ENCODE results near the gene SPDYE2B.
"Not testable (repeated sequence)": the region's sequence is repeated elsewhere in the genome, so short reads cannot be mapped to it uniquely, and the experiment has no call there.

Gene SPDYE2B

DNA sequence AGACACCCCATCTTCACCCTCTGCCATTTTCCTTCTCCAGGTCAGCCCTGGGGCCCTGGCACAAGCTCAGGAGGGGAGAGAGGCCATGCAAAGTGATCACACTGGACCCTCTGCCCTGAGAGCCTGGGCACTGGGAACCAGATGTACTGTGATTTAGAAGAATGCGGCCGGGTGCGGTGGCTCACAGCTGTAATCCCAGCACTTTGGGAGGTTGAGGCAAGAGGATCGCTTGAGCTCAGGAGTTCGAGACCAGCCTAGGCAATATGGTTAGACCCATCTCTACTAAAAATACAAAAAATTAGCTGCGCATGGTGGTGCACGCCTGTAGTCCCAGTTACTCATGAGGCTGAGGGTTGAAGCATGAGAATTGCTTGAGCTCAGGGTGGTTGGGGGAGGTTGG is 2.3 kb upstream of the SPDYE2B start:
- DNase-seq: not testable (repeated sequence)

DNA sequence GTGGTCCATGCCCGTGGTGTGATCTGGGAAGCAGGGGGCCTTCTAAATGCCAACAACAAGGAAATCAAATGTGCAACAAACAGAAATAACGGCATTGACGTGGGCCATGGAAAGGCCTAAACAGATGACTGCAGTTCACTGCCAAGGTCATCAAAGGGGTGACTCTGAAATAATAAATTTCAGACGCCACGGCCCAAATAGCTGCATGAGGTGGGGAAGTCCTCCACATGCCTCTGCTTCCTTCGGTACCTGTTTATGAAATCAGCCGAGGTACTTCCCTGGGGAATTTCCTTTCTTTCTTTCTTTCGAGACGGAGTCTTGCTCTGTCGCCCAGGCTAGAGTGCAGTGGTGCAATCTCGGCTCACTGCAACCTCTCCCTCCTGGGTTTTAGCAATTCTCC is 14.6 kb downstream of the SPDYE2B start:
- DNase-seq: not testable (repeated sequence)

DNA sequence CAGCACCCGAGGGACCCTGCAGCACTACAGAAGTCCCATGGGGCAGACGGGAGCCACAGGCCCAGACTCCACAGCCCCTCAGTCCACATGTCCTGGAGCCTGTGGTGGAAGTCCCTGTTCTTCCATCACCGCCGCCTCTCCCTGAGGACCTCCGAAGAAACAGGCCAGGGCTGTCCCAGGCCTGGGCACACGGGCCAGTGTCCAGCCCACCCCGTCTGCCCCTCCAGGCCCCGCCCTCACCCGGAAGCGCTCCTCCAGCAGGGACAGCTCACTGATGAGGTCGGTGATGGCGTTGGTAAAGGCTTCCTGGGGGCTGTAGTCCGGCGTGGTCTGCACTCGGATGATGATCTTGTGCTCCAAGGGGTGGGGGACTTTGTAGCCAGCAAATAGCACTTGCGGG is 16.7 kb downstream of the SPDYE2B start:
- not testable (repeated sequence) for DNase-seq

DNA sequence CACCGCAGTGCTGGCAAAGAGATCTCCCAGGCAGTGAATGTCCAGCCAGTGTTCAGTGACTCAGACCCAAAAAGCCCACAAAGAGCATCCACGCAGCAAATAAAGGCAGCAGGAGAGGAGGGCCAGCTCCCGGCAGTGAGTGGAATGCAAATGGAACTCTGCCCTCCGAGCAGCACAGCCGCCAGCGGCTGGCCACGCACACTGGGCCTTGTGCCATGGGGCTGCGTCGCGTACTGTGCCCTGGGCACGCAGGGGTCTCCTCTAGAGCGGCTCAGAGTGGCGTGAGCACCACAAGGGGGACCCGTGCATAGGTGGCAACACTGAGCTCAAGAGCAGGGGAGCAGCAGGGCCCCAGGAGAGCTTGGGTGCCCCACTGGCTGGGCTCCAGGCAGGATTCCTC is 17.4 kb downstream of the SPDYE2B start:
- DNase-seq: not testable (repeated sequence)

DNA sequence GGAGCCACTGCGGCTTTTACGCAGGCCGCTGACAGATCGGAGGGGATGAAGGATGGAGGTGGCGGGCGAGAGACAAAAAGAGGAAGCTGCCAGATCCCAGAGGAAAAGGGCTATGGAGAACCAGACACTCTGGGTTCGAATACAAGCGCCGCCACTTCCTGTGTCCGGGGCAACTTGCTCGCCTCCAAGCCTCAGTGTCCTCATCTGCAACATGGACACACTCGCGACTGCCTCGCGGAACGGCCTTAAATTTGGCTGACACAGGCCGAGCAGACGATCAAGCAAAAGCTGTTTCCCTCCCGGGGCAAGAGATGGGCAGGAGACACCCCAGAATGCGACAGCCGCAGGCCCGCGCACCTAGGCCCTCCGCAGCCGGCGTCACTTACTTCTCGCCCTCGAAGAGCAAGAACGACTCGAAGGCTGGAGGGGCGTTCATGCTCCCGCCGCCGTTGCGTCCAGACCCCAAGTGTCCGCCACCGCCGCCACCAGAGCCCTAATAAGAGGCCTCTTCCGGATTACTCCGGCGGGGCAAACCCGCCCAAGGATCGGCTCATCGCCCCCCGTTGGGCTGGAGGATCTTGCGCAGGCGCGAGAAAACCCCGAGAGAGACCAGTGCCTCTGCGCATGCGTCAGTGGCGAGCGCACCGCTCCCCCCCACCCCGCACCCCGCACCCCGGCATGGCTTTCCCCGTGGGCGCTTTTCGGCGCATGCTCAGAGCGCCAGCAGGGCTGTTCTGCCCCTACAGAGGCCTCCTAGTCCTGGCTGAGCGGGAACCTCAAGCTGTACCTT is 21.2 kb downstream of the SPDYE2B start, which contains the start of gene POLR2J2:
TSS of gene POLR2J2 (minus strand) at position 498 of the 790 bp plus-strand sequence. CDS start at position 436, 62 bp downstream.
- not testable (repeated sequence) for DNase-seq

DNA sequence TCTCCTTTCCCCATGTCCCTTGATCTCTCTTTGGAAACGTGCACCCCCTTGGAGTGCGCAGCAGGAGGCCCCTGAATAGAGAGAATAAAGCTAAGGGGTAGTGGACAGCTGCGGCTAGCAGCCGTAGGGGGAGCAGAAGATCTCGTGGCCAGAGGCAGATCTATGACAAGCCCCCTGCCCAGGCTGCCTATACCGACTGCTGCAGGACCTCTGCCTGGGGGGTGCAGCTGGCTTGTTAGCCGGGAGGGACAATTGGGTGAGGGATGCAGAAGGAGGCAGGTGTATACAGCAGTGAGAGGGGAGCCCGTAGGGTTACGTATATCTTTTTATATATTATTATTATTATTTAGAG is 21.8 kb downstream of the SPDYE2B start:
- not testable (repeated sequence) for DNase-seq

DNA sequence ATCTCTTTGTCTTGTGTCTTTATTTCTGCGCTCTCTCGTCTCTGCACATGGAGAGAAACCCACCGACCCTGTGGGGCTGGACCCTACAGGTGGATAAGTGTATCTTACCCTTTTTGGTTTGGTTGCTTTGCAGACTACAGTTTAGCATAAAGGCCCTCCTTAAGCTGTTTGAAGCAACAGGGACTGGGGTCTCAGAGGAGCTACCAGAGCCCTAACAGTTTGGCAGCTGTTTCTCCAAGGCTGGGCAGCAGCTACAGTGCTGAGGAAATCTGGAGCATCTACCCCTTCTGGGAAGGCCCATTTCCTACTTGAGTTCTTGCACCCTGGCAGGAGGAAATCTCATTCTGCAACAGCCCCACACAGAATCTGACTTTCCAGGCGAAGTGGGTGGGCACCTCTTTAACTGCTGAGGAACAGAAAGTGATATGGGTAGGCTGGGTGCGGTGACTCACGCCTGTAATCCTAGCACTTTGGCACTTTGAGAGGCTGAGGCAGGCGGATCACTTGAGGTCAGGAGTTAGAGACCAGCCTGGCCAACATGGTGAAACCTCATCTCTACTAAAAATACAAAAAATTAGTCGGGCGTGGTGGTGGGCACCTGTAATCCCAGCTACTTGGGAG is 23.4 kb downstream of the SPDYE2B start:
- DNase-seq: not testable (repeated sequence)

DNA sequence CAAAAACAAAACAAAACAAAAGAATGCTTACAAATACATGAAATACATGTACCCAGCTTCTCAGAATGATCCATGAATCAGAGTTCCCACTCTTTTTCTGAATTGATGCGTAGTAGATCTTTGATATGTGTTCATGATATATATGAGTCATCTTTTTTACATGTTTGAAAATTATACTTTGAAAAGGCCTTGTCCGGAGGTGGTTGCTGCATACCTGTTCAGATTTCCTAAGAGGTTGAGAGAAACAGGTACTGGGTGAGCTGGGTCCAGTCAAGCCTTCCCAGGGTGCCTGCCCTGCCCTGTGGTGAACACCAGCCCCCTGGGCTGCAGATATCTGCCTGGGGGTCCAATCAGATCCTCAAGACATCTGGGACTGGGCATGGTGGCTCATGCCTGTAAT is 25.4 kb downstream of the SPDYE2B start:
- not testable (repeated sequence) for DNase-seq

DNA sequence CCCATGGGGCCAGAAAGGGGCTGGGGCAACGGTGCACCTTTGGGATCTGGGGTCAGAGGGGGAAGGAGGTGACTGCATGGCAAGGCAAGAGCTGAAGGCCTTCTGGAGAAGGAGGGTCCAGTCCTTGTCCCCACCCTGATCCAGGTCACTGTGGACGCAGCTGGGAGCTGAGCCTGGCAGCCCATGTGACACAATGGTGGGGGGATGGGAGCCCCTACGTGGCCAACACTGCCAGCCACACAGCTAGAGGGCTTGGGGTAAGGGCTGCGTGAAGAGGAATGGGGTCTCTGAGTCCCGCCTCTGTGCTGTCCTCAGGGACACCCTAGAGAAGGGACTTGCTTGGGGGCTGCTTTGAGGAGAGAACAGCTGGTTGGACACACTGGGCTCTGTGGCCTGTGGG is 30.7 kb downstream of the SPDYE2B start:
- DNase-seq: not testable (repeated sequence)

DNA sequence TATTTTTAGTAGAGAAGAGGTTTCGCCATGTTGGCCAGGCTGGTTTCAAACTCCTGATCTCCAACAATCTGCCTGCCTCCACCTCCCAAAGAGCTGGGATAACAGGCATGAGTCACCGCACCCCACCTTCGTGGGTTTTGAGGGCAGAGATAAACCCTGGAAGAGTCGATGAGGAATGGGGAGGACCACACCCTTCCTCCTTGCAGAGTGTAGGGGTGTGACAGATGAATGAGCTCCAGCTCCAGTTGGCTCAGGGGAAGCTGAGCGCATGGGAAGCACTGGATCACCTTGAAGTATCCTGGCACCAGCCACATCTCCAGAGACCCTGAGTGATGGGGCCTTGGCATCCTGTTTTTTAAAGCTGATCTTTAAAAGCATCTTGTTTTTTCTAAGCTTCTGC is 32.4 kb downstream of the SPDYE2B start:
- not testable (repeated sequence) for DNase-seq

DNA sequence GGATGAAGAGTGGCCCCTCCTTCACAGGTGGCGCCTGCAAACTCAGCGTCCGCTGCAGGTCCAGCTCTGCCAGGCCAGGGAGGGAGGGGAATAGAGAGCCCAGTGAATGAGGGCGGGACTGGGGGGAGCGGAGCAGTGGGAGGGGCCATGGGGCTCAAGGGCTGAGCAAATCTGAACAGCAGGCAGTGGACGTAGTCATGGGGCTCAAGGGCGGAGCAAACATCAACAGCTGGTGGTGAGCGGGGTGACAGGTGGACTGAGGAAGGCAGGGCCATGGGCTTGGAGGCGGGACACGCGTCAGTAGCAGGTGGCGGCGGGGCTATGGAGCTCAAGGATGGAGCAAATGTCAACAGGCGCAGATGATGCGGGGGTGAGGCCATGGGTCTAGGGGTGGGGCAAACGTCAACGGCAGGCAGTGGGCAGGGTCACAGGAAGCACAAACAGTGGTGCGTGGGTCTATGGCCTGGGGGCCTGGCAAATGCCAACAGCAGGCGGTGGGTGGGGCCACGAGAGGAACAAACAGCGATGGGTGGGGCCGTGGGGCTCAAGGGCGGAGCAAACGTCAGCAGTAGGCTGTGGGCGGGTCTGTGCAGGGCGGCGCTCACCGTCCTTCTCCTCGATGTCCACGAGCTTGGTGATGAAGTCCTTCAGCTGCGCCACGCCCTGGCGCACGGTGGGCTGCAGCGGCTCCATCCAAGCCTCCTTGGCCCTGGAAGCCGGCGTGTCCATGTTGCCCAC is 38.3 kb downstream of the SPDYE2B start:
- DNase-seq: not testable (repeated sequence)

DNA sequence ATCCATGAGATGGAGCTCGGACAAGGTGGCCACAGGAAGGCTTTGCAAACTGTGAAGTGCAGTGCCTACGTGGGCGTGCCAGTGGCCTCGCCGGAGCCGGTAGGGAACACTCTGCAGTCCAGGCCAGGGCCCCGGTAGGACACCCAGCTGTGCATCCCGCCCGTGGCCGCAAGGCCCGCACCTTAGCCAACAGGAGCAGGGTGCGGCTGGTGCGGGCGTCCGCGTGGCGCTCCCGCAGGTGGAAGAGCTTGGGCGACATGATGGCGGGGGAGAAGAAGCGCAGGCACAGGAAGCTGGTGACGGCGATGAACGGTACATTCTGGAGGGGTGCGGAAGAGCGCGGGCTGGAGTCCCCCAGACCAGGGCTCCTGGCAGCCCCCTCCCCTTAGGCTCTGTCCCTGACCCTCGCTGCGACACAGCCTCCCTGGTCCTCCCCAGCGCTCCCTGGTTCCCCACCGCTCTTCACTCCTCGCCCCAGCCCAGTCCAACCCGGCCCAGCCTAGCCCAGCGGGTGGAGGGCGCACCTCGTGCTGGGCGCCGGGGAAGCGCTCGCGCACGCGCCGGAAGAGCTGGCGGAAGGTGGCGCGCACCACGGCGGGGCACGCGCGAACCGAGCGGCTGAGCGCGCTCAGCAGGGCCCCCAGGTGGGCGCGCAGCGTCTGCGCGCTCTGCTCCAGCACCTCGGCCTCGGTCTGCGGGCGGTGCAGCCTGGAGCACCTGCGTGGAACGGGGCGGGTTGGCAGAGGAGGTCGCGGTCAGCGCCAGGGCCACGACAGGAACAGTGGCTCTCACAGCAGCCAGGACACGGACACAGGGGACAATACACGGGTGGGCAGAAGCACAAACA is 39.5 kb downstream of the SPDYE2B start:
- not testable (repeated sequence) for DNase-seq

DNA sequence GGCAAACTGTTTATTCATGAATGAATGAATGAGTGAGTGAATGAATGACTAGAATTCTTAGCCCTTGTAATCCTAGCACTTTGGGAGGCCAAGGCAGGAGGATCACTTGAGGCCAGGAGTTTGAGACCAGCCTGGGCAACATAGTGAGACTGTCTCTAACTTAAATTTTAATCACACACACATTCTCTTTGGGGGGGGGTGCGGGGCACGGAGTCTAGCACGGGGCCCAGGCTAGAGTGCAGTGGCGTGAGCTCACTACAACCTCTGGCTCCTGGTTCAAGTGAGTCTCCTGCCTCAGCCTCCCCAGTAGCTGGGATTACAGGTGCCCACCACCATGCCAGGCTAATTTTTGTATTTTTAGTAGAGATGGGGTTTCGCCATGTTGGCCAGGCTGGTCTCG is 40.5 kb downstream of the SPDYE2B start:
- not testable (repeated sequence) for DNase-seq

DNA sequence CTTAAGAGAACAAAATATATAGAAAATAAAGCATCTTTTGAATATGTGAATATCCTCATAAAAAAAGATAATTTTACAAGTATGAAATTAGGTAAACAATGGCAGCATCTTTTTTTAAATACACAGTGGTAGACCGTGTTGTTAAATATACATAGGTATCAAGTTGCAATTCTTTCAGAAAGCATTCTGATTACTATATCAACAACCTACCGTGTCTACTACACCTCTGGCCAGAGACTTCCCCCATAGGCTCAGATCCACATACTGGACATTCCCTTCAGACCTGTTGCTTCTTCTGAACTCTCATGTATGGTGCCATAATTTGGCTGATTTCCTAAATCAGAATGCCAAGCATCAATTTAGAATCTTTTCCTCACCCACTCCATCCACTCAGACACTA is 43.9 kb downstream of the SPDYE2B start:
- not testable (repeated sequence) for DNase-seq

DNA sequence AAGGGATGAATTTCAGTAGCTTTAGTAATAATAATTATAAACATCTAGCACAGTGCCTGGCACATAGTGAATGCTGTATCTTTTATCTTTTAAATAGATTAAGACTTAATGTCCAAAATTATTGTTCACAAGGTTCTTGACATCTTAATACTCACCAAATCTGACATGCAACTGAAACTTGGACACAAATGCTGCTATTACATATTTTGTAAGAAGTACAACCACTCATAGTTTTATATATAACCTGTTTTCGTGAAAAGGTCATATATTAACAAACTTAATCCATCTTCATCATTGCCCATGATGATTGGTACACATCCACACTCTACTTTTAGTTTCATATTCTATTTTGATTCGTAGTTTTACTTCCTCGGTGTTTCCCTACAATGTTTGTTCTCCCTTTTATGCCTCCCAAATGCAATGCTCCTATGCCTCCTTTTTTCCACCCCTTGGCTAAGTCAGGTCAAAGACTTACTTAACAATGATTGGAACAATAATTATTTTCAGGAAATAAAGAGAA is 45.0 kb downstream of the SPDYE2B start:
- not testable (repeated sequence) for DNase-seq

DNA sequence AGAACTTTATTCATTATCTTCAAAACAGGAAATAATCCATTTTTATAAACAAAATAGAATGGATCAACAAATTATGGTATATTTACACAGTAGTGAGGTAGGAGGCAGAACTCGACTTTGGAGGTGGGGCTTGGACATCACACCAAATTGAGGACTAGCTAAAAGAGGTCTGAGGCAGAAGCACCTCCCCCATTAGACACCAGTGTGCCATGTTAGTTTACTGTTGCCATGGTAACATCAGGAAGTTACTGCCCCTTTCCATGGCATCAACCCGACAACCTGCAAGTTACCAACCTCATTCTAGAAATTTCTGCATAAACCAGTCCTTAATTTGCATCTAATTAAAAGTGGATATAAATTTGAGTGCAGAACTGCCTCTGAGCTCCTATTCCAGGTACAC is 45.9 kb downstream of the SPDYE2B start:
- not testable (repeated sequence) for DNase-seq

DNA sequence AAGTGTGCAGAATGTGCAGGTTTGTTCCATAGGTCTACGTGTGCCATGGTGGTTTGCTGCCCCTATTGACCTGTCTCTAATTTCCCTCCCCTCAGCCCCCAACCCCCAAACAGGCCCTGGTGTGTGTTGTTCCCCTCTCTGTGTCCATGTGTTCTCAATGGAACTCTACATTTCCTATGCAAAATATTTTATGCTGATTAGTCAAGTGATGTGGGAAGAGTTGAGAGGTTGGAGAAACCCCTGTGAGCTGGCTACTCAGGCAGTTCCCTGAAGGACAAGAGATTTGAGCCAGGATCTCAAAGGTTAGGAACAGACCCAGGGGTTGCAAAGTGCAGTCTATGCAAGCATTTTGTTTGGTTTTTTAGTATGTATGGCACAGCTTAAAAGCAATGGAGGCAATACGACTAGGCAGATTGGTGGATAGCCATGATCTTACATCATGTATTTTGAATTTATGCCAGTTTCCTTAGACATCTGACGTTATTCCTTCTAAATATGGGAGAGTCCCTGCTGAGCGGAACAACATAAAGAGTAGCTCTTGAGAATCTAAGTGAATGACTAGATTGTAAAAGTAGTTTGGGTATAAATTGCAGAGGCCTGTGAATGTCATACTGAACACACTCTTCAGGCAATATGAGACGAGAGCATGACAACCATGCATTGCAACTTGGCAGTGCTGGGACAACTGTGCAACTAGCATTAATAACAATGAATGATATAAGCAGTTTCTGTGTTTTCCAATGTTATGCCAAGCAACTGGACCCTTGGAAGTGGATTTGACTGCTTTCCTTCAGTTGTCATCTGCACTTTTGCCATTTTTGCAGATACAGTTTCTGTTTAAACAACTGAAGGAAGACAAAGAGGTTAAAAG is 47.8 kb downstream of the SPDYE2B start:
- DNase-seq: not testable (repeated sequence)

DNA sequence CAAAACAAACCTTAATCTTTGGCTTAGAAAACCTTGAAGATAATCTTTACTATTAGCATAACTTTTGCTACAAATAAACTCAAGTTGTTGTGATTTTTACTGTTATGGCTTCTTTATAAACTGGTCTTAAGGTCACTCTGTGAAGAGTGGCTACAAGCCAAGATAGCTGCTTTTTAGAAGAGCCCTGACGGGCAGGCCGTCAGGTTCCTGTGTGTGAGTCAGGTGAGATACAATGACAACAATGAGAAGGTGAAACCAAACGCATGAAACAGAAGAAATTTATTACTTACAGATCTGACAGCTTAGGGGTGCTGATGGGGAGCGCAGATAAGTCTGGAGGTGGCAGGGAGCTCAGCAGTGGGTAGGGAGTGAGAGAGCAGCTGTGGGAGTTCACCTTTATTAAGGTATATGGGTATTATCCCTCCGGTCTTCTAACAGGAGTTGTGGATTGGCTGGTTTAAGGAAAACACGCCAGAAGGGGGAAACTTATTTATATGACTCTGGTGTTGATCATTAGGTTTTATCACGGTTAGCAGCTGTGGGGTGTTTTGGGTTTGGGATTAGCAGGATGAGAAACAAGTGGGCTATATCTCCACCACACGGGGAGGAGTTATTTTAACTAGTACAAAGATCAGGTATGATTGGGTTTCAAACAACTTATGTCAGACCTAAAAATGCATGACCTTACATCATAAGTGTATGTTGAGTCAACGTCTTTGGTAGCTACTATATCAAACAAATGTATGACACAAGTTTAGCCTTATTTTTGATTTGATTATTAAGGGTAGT is 49.0 kb downstream of the SPDYE2B start:
- DNase-seq: not testable (repeated sequence)
